Measurements from ENCODE around the gene TRIM56. TPM values are rescaled to one million over a fixed set of nuclear protein-coding genes. Genes with fewer than 3 reads are reported as not detected.
"Not testable (repeated sequence)": the region's sequence is repeated elsewhere in the genome, so short reads cannot be mapped to it uniquely, and the experiment has no call there.

Gene TRIM56
- total RNA-seq, 2 experiments from 2014 or later: 66.8 to 67.9 TPM

GRCh38 chr7:101071362-101072104 lies 13.7 kb upstream of the TRIM56 start:
- DNase-seq; H3K4me1 Mint-ChIP-seq (ENCODE audit: low read depth); ATAC-seq; H3K27ac Mint-ChIP-seq; H3K4me3 Mint-ChIP-seq; H3K36me3 Mint-ChIP-seq (ENCODE audit: low read depth); H3K9me3 Mint-ChIP-seq (ENCODE audit: insufficient read depth); POLR2A ChIA-PET: not testable (repeated sequence)
- CTCF ChIA-PET: interaction anchor here (1.0 kb wide), 1 partner anchor 13 kb away, joined by 4 read pairs; no protein-coding TSS in a partner anchor
- H3K27me3 Mint-ChIP-seq (ENCODE audit: low read depth): peaks cover 19% of the 10 kb centered on the region

GRCh38 chr7:101075646-101076045 lies 9.6 kb upstream of the TRIM56 start:
- CTCF ChIA-PET: no interaction called here
- H3K27me3 Mint-ChIP-seq (ENCODE audit: low read depth): peaks cover 16% of the 10 kb centered on the region

GRCh38 chr7:101076183-101076582 lies 9.1 kb upstream of the TRIM56 start:
- H3K36me3 Mint-ChIP-seq (ENCODE audit: low read depth); H3K9me3 Mint-ChIP-seq (ENCODE audit: insufficient read depth); H3K4me1 Mint-ChIP-seq (ENCODE audit: low read depth); H3K4me3 Mint-ChIP-seq; POLR2A ChIA-PET; DNase-seq; H3K27ac Mint-ChIP-seq; ATAC-seq: not testable (repeated sequence)
- H3K27me3 Mint-ChIP-seq (ENCODE audit: low read depth): peaks cover 16% of the 10 kb centered on the region
- CTCF ChIA-PET: interaction anchor here (1.3 to 2.7 kb wide), 2 partner anchors 18 to 187 kb away, joined by 3 to 9 read pairs; partner anchors contain the start of gene UFSP1

More at GRCh38 chr7:101075646-101076045, 9.6 kb upstream of the TRIM56 start:
- Mint-ChIP-seq H3K4me1 (ENCODE audit: low read depth) (peaks cover 5% of the 10 kb centered on the region), H3K9me3 (ENCODE audit: insufficient read depth) (no peaks in the 10 kb centered on the region), H3K4me3 (no peak overlapping the region), H3K36me3 (ENCODE audit: low read depth) (no peaks in the 10 kb centered on the region), H3K27ac (no peak overlapping the region)
- DNase-seq: no peak
- ATAC-seq: no peak
- POLR2A ChIA-PET: no interaction called here

GRCh38 chr7:101077303-101078086 lies 7.8 kb upstream of the TRIM56 start:
- POLR2A ChIA-PET: interaction anchor here (0.8 kb wide), 3 partner anchors 13 to 373 kb away, joined by 3 to 5 read pairs (median 3); partner anchors contain the start of gene SRRT
- H3K9me3 Mint-ChIP-seq (ENCODE audit: insufficient read depth): no peaks in the 10 kb centered on the region
- peak; percentile 88 for DNase-seq
- H3K27me3 Mint-ChIP-seq (ENCODE audit: low read depth): peaks cover 15% of the 10 kb centered on the region
- CTCF ChIA-PET: interaction anchor here (0.6 to 2.7 kb wide), 19 partner anchors 8 to 238 kb away, joined by 3 to 9 read pairs (median 3); partner anchors contain the start of genes ACHE, MUC12, PLOD3 and SERPINE1
- H3K36me3 Mint-ChIP-seq (ENCODE audit: low read depth): no peaks in the 10 kb centered on the region
- peaks cover 5% of the 10 kb centered on the region for H3K4me1 Mint-ChIP-seq (ENCODE audit: low read depth)
- peak; percentile 99 for ATAC-seq
- H3K27ac Mint-ChIP-seq: no peak overlapping the region
- no peak overlapping the region for H3K4me3 Mint-ChIP-seq

- peaks cover 19% of the 10 kb centered on the region for H3K4me1 Mint-ChIP-seq (ENCODE audit: low read depth)
- no peak overlapping the region for H3K4me3 Mint-ChIP-seq
- POLR2A ChIA-PET: no interaction called here
Measured at GRCh38 chr7:101081432-101081831, 3.8 kb upstream of the TRIM56 start.

GRCh38 chr7:101084865-101085161 lies 468 bp upstream of the TRIM56 start:
- Mint-ChIP-seq H3K4me3 (peak overlapping the region; percentile 98), H3K36me3 (ENCODE audit: low read depth) (peaks cover 23% of the 10 kb centered on the region), H3K27me3 (ENCODE audit: low read depth) (peaks cover 4% of the 10 kb centered on the region), H3K27ac (peak overlapping the region; percentile 100), H3K4me1 (ENCODE audit: low read depth) (peaks cover 34% of the 10 kb centered on the region), H3K9me3 (ENCODE audit: insufficient read depth) (no peaks in the 10 kb centered on the region)
- DNase-seq (no peak), ATAC-seq (no peak)
- POLR2A ChIA-PET: interaction anchor here (0.6 to 2.6 kb wide), 13 partner anchors 10 to 656 kb away, joined by 3 to 12 read pairs (median 4); partner anchors contain the start of genes PLOD3, POP7, SERPINE1 and SRRT
- CTCF ChIA-PET: interaction anchor here (0.6 to 2.1 kb wide), 9 partner anchors 10 to 253 kb away, joined by 3 to 11 read pairs (median 4); no protein-coding TSS in a partner anchor

More at GRCh38 chr7:101081432-101081831, 3.8 kb upstream of the TRIM56 start:
- ATAC-seq (no peak), DNase-seq (no peak)
- H3K27ac Mint-ChIP-seq: no peak overlapping the region
- peaks cover 4% of the 10 kb centered on the region for H3K27me3 Mint-ChIP-seq (ENCODE audit: low read depth)
- no peaks in the 10 kb centered on the region for H3K9me3 Mint-ChIP-seq (ENCODE audit: insufficient read depth)
- CTCF ChIA-PET: interaction anchor here (0.9 to 1.4 kb wide), 3 partner anchors 13 to 62 kb away, joined by 3 read pairs; partner anchors contain the start of gene SERPINE1
- H3K36me3 Mint-ChIP-seq (ENCODE audit: low read depth): peaks cover 7% of the 10 kb centered on the region

- H3K9me3 Mint-ChIP-seq (ENCODE audit: insufficient read depth): no peaks in the 10 kb centered on the region
- peak overlapping the region; percentile 5 for H3K4me3 Mint-ChIP-seq
- ChIA-PET CTCF (interaction anchor here (0.7 to 1.0 kb wide), 2 partner anchors 10 to 195 kb away, joined by 3 to 4 read pairs; no protein-coding TSS in a partner anchor), POLR2A (interaction anchor here (0.7 kb wide), 1 partner anchor 53 kb away, joined by 4 read pairs; no protein-coding TSS in a partner anchor)
- ATAC-seq: no peak
- DNase-seq: no peak
- H3K36me3 Mint-ChIP-seq (ENCODE audit: low read depth): peaks cover 37% of the 10 kb centered on the region
- H3K4me1 Mint-ChIP-seq (ENCODE audit: low read depth): peaks cover 41% of the 10 kb centered on the region
- H3K27ac Mint-ChIP-seq: no peak overlapping the region
- no peaks in the 10 kb centered on the region for H3K27me3 Mint-ChIP-seq (ENCODE audit: low read depth)
Measured at GRCh38 chr7:101087334-101088068, 2.2 kb downstream of the TRIM56 start.

GRCh38 chr7:101088069-101088425 lies 2.8 kb downstream of the TRIM56 start:
- Mint-ChIP-seq H3K9me3 (ENCODE audit: insufficient read depth) (no peaks in the 10 kb centered on the region), H3K4me1 (ENCODE audit: low read depth) (peaks cover 41% of the 10 kb centered on the region), H3K27me3 (ENCODE audit: low read depth) (no peaks in the 10 kb centered on the region), H3K36me3 (ENCODE audit: low read depth) (peaks cover 41% of the 10 kb centered on the region), H3K27ac (no peak overlapping the region), H3K4me3 (no peak overlapping the region)
- no peak for DNase-seq
- ChIA-PET POLR2A (no interaction called here), CTCF (interaction anchor here (0.7 to 1.0 kb wide), 2 partner anchors 10 to 195 kb away, joined by 3 to 4 read pairs; no protein-coding TSS in a partner anchor)
- no peak for ATAC-seq

GRCh38 chr7:101088858-101089529 lies 3.7 kb downstream of the TRIM56 start:
- H3K27ac Mint-ChIP-seq: peak overlapping the region; percentile 60
- ATAC-seq (no peak), DNase-seq (no peak)
- H3K4me1 Mint-ChIP-seq (ENCODE audit: low read depth): peaks cover 43% of the 10 kb centered on the region
- POLR2A ChIA-PET: no interaction called here
- peaks cover 43% of the 10 kb centered on the region for H3K36me3 Mint-ChIP-seq (ENCODE audit: low read depth)
- H3K4me3 Mint-ChIP-seq: no peak overlapping the region
- no peaks in the 10 kb centered on the region for H3K9me3 Mint-ChIP-seq (ENCODE audit: insufficient read depth)
- H3K27me3 Mint-ChIP-seq (ENCODE audit: low read depth): no peaks in the 10 kb centered on the region
- CTCF ChIA-PET: no interaction called here

GRCh38 chr7:101089876-101090275 lies 4.6 kb downstream of the TRIM56 start:
- Mint-ChIP-seq H3K4me1 (ENCODE audit: low read depth) (peaks cover 39% of the 10 kb centered on the region), H3K27ac (no peak overlapping the region), H3K27me3 (ENCODE audit: low read depth) (no peaks in the 10 kb centered on the region), H3K4me3 (no peak overlapping the region), H3K36me3 (ENCODE audit: low read depth) (peaks cover 47% of the 10 kb centered on the region), H3K9me3 (ENCODE audit: insufficient read depth) (no peaks in the 10 kb centered on the region)
- ChIA-PET POLR2A (no interaction called here), CTCF (no interaction called here)
- no peak for DNase-seq
- no peak for ATAC-seq
